Measurements from ENCODE around the gene NTM.

The NTM gene

GRCh38 chr11:131499199-131499598 lies 128.8 kb downstream of the NTM start:
- DNase-seq (ENCODE audit: low read depth) = no peak

GRCh38 chr11:131503017-131503416 lies 132.6 kb downstream of the NTM start:
- no peak for DNase-seq (ENCODE audit: low read depth)

DNA sequence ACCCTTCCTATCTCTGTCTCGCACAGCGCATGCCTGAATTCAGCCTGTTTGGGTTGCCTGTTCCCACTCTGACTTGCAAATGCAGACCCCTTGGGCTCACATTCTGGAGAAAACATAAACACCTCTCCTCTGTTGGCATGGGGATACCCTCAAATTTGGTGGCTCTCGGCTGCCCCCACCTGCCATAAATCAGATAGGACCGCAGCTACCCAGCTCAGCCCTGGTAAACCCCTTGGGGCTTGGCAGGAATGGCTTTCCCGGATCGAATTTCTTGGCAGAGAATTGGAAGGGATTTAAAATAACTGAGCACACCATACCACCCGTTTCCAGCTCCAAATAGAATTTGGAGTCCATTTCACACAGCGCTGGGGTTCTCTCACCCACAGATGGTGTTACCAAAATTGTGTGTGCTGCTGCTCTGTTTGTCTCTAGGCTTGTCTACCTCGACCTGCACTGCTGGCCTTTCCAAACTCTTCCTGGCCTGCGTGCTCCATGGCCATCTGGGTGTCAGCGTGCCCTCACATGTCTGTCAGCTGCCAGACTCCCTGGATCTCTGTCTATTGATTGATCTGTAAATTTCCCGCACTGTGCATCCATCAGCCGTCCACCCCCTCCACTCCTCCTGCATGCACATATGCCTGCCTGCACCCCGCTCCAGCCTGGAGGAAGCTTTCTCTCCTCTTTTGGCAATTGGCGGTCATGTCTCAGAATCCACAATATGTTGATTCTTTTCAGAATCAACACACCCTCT lies 134.0 kb downstream of the NTM start:
- DNase-seq (ENCODE audit: low read depth) = no peak

GRCh38 chr11:131506348-131506747 lies 135.9 kb downstream of the NTM start:
- DNase-seq (ENCODE audit: low read depth) = no peak

- DNase-seq (ENCODE audit: low read depth) = no peak
Measured at GRCh38 chr11:131510662-131511061, 140.2 kb downstream of the NTM start.

DNA sequence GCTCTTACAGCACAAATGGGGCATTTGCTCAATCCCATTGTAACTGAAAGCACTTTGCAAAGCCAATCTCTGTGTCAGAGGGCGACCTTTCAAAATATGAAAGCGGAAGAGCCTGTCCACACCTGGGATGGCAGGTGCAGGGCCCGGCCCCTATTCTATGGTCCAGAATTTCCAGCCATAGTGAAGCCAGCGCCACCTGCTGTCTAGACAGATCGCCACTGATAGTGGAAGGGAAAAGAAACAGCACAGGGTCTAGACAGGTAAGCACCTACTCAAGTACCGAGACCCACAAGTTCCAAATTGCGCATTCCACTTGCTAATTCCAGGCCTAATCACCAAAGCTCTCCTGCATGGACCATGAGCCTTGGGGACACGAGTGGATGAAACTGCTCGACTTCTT lies 141.4 kb downstream of the NTM start:
- DNase-seq (ENCODE audit: low read depth) = no peak

DNA sequence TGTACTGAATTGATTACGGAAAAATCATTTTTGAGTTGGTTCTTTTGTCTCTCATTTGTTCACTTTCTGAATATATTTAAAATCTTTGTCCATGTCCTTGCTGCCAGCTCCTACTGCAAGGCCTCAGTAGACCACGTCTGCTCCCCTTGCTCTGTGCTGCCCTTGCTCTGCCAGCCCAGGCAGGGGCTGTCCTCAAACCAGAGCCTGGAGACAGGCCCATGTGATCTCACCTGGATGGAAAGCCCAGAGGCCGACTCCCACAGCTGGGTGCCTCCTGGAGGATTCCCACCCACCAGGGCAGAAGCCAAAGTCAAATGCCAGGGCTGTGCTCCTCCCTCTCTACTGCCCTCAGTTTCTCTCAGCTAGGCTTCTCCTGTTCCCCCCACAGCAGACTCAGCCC lies 141.8 kb downstream of the NTM start:
- no peak for DNase-seq (ENCODE audit: low read depth)

GRCh38 chr11:131514062-131514461 lies 143.6 kb downstream of the NTM start:
- no peak for DNase-seq (ENCODE audit: low read depth)

DNA sequence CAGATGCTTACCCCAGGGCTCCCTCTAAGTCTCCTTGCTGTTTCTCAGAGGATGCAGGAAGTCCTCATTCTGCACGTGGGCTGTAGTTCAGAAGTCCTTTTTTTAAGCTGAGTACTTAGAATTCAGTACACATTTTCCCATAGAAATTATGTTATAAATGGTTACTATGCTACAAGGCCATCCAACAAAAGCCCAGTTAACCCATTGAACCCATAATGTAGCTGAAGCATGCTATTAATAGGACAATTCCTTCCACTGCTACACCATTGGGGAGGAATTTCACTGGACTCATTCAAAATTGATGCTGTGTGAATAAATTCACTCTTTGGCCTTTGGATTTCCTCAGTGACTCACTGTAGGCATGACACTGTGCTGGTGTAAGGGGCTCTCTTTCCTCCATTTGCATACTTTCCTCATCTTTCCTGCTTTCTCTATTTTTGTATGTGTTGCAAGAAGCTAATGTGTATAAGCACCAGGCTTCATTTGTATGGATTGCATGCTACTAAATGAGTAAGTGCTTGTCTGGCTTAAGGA lies 148.0 kb downstream of the NTM start:
- DNase-seq (ENCODE audit: low read depth) = no peak

DNA sequence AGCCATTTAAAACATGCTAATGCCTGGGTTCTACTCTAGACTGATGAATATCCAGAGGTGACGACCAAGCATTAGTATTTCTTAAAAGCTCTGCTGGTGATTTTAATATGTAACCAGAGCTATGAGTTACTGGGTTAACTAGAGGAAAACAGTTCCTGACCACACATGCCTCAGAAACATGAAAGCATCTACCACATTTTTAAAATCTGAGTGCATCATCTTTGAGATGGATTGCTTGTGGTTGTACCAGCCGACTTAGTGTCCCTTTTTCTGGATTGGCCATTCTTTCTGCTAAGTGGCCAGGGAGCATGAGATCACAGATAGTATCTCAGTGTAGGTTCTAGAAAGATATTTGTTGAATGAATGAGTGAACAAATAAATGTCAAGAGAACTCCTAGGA lies 152.4 kb downstream of the NTM start:
- DNase-seq (ENCODE audit: low read depth) = no peak

DNA sequence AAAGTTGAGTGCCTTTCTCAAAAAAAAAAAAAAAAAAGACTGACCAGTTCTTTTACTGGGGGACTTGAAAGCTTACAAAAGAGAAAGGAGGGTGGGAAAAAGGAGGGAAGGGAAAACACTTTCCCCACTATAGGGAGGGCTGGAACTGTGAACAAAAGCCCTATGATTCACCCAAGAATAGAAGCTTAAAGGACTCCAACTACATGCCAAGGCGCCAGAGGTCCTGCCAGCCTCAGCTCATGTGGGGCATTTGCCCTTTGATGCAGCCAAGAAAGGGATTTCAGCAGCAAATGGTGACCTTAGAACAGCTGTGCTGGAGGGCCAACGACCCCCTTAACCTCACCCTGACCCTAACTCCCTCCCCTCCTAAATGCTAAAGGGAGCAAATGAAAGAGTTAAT lies 160.0 kb downstream of the NTM start:
- no peak for DNase-seq (ENCODE audit: low read depth)

- no peak for DNase-seq (ENCODE audit: low read depth)
Measured at GRCh38 chr11:131533149-131533548, 162.7 kb downstream of the NTM start.

DNA sequence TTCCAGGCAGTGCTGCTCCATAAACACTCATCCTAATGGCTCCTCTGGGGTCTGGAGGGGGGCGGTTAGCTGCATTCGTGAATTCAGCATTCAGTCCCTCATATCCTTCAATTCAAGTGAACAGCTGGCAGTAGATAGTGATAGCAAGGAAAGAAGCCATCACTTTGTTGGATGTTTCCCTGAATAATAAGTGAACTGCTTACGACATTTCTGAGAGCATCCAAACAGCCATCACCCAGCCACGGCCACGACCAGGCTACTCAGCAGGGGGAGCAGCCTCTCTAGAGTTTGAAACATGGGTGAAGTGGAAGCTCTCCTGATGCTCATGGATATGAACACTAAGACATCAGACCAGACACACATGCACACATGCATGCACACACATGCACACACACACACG lies 163.6 kb downstream of the NTM start:
- no peak for DNase-seq (ENCODE audit: low read depth)

- DNase-seq (ENCODE audit: low read depth) = no peak
Measured at GRCh38 chr11:131534611-131535010, 164.2 kb downstream of the NTM start.

DNA sequence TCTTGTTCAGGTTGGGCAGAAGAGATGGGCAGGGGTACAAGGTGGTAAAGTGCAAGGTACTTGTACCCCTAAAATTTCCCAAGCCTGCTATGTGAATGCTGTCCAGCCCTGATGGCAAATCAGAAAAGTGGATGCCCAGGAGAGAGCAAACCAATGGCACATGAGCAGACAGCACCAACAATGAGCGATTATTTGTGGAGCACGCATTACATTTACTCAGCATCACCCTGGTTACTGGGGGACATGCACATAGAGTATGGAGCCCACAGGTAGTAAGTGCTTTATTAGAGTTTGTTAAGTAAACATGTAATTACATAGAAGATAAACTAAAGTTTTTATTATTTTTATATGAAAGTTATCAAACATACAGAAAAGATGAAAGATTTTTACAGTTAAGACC lies 165.7 kb downstream of the NTM start:
- DNase-seq (ENCODE audit: low read depth) = no peak

- no peak for DNase-seq (ENCODE audit: low read depth)
Measured at GRCh38 chr11:131537196-131537595, 166.8 kb downstream of the NTM start.

- no peak for DNase-seq (ENCODE audit: low read depth)
Measured at GRCh38 chr11:131537748-131538147, 167.3 kb downstream of the NTM start.

DNA sequence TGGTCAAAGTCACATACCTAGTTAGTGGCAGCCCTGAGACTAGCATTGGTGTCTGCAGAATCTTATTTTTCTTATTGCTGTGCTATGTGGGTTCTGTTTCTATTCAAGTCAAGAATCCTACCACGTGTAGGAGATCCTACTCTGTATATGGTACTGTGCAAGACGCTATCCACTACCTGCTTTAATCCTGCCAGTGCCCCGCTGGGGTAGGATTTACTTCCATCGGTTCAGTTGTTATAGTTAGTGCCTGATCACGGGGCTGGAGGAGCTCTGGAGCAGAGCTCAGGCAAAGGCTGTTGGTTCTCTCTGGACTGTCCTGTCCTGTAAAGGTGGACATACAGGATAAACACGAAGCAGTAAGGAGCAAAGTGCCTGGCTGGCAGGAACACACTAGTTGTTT lies 167.9 kb downstream of the NTM start:
- DNase-seq (ENCODE audit: low read depth) = no peak

GRCh38 chr11:131540676-131541075 lies 170.3 kb downstream of the NTM start:
- no peak for DNase-seq (ENCODE audit: low read depth)

- no peak for DNase-seq (ENCODE audit: low read depth)
Measured at GRCh38 chr11:131543389-131544025, 173.1 kb downstream of the NTM start.

GRCh38 chr11:131544591-131544990 lies 174.2 kb downstream of the NTM start:
- no peak for DNase-seq (ENCODE audit: low read depth)

- no peak for DNase-seq (ENCODE audit: low read depth)
Measured at GRCh38 chr11:131546218-131546895, 175.9 kb downstream of the NTM start.

GRCh38 chr11:131549099-131549498 lies 178.7 kb downstream of the NTM start:
- DNase-seq (ENCODE audit: low read depth) = no peak

All from non-pigmented ciliary epithelial cell (primary cell).